ENCODE results near the gene TMEM143. TPM values are rescaled to one million over a fixed set of nuclear protein-coding genes. Genes with fewer than 3 reads are reported as not detected.
A peak's percentile ranks its signal among the peaks of the same experiment; 100 is the strongest.

Gene TMEM143
- total RNA-seq, 1 donor from 2014 or later: 8.4 TPM

DNA sequence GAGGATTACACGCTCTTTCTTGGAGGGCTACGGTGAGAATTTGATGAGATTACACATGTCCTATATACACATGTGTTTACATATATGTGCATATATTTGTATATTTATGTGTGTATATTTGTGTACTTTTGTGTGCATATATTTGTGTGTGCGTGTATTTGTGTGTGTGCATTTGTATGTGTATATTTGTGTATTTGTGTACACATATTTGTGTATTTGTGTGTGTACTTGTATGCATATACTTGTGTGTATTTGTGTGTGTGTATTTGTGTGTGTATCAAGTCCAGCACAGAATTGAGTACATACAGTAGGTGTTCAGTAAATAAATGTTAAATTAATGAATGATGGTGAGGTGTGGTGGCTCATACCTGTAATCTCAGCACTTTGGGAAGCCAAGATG lies 1.8 kb downstream of the TMEM143 start:
- peaks cover 2% of the 10 kb centered on the region for H3K9me3 Mint-ChIP-seq
- H3K27me3 Mint-ChIP-seq (ENCODE audit: low read depth): peaks cover 15% of the 10 kb centered on the region
- peak overlapping the region; percentile 42 for H3K4me3 Mint-ChIP-seq
- TF ChIP-seq, protein P1, sequence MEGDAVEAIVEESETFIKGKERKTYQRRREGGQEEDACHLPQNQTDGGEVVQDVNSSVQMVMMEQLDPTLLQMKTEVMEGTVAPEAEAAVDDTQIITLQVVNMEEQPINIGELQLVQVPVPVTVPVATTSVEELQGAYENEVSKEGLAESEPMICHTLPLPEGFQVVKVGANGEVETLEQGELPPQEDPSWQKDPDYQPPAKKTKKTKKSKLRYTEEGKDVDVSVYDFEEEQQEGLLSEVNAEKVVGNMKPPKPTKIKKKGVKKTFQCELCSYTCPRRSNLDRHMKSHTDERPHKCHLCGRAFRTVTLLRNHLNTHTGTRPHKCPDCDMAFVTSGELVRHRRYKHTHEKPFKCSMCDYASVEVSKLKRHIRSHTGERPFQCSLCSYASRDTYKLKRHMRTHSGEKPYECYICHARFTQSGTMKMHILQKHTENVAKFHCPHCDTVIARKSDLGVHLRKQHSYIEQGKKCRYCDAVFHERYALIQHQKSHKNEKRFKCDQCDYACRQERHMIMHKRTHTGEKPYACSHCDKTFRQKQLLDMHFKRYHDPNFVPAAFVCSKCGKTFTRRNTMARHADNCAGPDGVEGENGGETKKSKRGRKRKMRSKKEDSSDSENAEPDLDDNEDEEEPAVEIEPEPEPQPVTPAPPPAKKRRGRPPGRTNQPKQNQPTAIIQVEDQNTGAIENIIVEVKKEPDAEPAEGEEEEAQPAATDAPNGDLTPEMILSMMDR (conservative IDR thresholded peaks at IDR 0.05): no peak
- no peak for DNase-seq (ENCODE audit: low read depth, low spot score)
- H3K36me3 Mint-ChIP-seq (ENCODE audit: low read depth): no peaks in the 10 kb centered on the region
- H3K4me1 Mint-ChIP-seq: peaks cover 17% of the 10 kb centered on the region
- H3K27ac Mint-ChIP-seq (ENCODE audit: unreplicated experiment): no peak overlapping the region

DNA sequence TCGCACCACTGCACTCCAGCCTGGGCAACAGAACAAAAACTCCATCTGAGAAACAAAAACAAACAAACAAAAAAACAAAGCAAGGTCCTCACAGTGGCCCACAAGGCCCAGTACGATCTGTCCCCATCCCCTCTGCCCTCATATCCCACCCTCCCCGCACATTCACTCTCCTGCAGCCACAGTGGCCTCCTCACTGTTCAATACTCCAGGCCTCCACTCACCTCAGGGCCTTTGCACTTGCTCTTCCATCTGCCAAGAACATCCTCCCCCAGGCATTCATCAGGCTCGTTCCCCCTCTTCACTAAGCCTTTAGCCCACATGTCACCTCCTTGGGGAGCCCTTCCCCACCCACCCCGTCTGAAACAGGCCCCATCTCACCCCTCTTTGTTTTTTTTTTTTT lies 4.6 kb downstream of the TMEM143 start:
- H3K9me3 Mint-ChIP-seq: peaks cover 2% of the 10 kb centered on the region
- no peak for DNase-seq (ENCODE audit: low read depth, low spot score)
- no peak overlapping the region for H3K4me3 Mint-ChIP-seq
- no peaks in the 10 kb centered on the region for H3K36me3 Mint-ChIP-seq (ENCODE audit: low read depth)
- H3K4me1 Mint-ChIP-seq: peaks cover 34% of the 10 kb centered on the region
- H3K27me3 Mint-ChIP-seq (ENCODE audit: low read depth): peaks cover 25% of the 10 kb centered on the region
- TF ChIP-seq, protein P1 (conservative IDR thresholded peaks at IDR 0.05): no peak
- no peak overlapping the region for H3K27ac Mint-ChIP-seq (ENCODE audit: unreplicated experiment)

DNA sequence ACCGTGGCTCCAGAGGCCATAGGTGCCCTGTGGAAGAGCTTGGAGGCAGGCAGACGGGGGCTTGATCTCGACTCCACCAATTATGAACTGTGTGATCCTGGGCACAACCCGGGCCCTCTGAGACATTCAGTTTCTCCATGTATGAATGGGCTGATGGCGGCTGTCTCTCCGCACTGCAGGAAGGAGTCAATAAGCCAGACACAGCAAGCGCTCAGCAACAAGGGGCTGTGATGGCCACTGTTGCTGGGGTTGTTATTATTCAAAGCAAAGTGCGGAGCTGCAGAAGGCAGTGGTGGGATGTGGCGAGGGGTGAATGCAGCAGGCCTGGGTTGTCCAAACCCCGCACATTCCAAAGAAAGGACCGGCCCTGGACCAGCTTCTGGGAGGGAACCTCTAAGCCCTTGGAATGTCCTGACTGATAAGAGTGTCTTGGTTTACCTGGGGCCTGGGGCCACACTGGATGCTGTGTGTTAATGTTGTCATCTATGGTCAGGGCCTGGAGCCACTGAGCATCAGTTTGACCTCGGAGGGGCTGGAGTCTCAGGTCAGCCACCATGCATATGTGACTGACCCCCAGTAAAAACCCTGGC lies 8.3 kb downstream of the TMEM143 start:
- Mint-ChIP-seq H3K4me1 (peaks cover 32% of the 10 kb centered on the region), H3K36me3 (ENCODE audit: low read depth) (no peaks in the 10 kb centered on the region), H3K27ac (ENCODE audit: unreplicated experiment) (no peak overlapping the region), H3K27me3 (ENCODE audit: low read depth) (peaks cover 39% of the 10 kb centered on the region), H3K4me3 (peak overlapping the region; percentile 11), H3K9me3 (no peaks in the 10 kb centered on the region)
- TF ChIP-seq, protein P1 (conservative IDR thresholded peaks at IDR 0.05): no peak
- DNase-seq (ENCODE audit: low read depth, low spot score): no peak

DNA sequence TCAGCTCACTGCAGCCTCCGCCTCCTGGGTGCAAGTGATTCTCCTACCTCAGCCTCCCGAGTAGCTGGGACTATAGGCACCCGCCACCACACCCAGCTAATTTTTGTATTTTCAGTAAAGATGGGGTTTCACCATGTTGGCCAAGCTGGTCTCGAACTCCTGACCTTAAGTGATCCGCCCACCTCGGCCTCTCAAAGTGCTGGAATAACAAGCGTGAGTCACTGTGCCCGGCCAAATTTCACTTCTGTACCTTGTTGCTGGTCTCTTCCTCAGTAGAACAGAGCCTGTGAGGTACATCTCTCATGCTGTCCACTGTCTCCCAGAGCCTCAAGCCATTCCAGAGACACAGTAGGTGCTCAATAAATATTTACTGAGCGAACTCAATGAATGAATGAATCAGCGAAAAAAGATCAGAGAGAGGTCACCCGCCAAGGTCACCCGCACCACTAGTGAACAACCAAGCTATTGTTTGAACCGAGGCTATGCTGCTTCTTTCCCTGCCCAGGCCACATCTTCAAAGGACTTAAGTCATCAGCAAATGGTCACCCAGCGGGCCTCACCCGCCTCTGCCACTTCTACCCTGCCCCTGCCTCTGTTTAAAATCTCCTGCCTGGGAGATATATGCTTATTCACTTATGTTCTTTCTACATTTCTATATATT lies 9.3 kb downstream of the TMEM143 start:
- no peaks in the 10 kb centered on the region for H3K36me3 Mint-ChIP-seq (ENCODE audit: low read depth)
- peak overlapping the region; percentile 87 for H3K27ac Mint-ChIP-seq (ENCODE audit: unreplicated experiment)
- peak overlapping the region; percentile 77 for H3K4me3 Mint-ChIP-seq
- peak; percentile 73 for DNase-seq (ENCODE audit: low read depth, low spot score)
- H3K4me1 Mint-ChIP-seq: peaks cover 32% of the 10 kb centered on the region
- no peaks in the 10 kb centered on the region for H3K9me3 Mint-ChIP-seq
- H3K27me3 Mint-ChIP-seq (ENCODE audit: low read depth): peaks cover 36% of the 10 kb centered on the region
- TF ChIP-seq, protein P1 (conservative IDR thresholded peaks at IDR 0.05): no peak

DNA sequence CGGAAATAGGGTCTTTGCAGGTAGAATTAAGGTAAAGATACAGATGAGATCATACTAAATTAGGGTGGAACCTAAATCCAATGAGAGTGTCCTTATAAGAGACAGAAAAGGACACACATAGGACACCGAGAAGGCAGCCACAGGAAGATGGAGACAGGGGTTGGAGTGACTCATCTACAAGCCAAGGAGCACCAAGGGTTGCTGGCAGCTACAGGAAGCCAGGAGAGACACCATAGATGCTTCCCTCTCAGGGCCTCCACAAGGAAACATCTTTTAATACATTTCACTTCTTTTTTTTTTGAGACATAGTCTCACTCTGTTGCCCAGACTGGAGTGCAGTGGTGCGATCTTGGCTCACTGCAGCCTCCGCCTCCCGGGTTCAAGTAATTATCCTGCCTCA lies 10.1 kb downstream of the TMEM143 start:
- Mint-ChIP-seq H3K4me1 (peaks cover 31% of the 10 kb centered on the region), H3K27me3 (ENCODE audit: low read depth) (peaks cover 38% of the 10 kb centered on the region), H3K36me3 (ENCODE audit: low read depth) (no peaks in the 10 kb centered on the region), H3K27ac (ENCODE audit: unreplicated experiment) (no peak overlapping the region), H3K4me3 (no peak overlapping the region), H3K9me3 (no peaks in the 10 kb centered on the region)
- TF ChIP-seq, protein P1 (conservative IDR thresholded peaks at IDR 0.05): no peak
- DNase-seq (ENCODE audit: low read depth, low spot score): no peak
